Suppressor macrophage treated with lipopolysaccharide for 1 hour (primary cell): Measurements from ENCODE around the gene KCTD17.
A peak's percentile ranks its signal among the peaks of the same experiment; 100 is the strongest.
"Not testable (repeated sequence)": the region's sequence is repeated elsewhere in the genome, so short reads cannot be mapped to it uniquely, and the experiment has no call there.

Experiments used
- DNase-seq, 3 donors: peaks; one replicate each; pipeline ENCODE4 v3.0.0-alpha.2; 2020 to 2022

The KCTD17 gene

GRCh38 chr22:37061611-37062375 is 10.3 kb downstream of the KCTD17 start:
- no peak for DNase-seq

DNA sequence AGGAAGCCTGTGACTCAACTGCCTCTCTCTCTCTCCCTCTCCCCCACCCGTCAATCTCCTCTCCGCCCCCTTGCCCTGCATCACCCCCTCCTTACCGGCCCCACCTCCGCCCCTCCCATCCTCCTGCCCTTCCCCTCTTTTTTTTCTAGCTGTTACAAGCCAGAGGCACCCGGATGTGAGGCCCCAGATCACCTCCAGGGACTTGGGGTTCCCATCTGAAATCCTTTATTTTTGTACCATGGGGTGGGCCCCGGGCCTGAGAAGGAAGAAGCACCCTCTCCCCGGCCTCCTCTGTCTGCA is 10.8 kb downstream of the KCTD17 start:
- DNase-seq: no peak

DNA sequence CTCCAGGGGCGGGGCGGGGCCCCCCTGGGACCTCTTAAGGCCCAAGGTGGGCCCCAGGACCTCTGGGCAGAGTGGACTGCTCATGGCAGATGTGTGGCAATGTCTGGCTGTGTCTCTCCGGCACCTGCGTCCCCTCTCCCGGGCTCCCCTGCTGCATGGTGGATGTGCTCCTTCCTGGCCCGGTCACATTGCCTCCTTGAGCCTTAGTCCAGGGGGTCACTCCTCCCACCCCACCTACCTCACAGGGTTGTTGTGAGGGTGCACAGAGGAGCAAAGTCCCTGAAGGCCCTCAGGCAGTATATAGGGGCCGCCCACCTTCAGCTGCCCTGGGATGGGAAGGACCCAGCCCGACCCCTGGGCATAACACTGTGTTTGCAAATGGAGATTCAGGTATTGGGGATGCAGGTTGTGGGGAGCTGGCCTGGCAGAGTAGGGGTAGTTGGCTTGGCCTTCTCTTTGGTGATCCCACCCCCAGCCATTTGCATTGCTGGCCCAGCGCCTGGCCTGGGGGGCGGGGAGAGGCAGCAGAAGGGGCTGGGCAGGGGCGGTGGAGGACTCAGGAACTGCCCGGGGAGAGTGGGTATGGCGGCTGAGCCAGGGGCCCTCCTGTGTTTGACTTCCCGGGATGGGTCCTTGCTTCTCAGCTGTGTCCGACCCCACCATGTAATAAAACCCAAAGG is 11.3 kb downstream of the KCTD17 start:
- no peak for DNase-seq

- DNase-seq: no peak
These were observed 12.2 kb downstream of the KCTD17 start for GRCh38 chr22:37063431-37064420.

- DNase-seq: no peak
These were observed 13.0 kb downstream of the KCTD17 start for GRCh38 chr22:37064553-37064952.

DNA sequence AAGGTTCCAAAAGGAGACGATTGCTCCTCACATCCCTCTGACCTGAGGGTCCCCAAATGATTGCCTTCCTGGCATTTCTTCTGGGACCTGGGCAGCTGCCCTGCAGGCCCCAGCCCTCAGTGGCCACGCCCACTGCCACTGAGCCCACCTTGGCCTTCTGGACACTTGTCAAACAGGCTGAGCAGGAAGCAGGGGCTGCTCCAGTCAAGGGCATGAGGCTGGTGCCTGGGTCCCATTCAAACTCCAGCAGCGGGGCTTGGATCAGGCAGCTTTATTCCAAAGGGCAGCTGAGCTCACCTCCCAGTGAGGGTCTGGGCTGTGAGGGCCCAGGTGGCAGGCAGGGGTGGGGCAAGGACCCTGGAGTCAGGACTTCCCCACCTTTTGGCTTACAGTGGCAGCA is 13.6 kb downstream of the KCTD17 start:
- DNase-seq: no peak

- no peak for DNase-seq
These were observed 14.4 kb downstream of the KCTD17 start for GRCh38 chr22:37065961-37066360.

GRCh38 chr22:37067428-37067827 is 15.9 kb downstream of the KCTD17 start:
- no peak for DNase-seq

DNA sequence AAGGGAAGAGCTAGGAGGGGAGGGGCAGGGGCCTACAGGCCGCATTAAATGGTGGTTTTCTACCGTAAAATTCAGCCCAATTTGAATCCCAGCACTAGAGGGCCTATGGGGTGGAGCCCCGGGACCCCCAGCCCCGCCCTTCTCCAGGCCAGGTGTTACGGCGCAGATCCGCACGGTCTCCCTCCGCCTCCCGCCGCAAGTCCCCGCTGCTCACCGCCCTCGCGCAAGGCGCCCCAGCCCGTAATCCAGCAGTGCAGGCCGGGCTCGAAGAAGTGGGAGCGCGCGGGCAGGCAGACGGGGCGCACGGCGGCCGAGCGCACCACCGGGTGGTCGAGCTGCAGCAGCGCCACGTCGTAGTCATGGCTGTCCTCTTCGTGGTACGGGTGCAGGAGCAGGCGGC is 17.3 kb downstream of the KCTD17 start:
- DNase-seq: no peak

DNA sequence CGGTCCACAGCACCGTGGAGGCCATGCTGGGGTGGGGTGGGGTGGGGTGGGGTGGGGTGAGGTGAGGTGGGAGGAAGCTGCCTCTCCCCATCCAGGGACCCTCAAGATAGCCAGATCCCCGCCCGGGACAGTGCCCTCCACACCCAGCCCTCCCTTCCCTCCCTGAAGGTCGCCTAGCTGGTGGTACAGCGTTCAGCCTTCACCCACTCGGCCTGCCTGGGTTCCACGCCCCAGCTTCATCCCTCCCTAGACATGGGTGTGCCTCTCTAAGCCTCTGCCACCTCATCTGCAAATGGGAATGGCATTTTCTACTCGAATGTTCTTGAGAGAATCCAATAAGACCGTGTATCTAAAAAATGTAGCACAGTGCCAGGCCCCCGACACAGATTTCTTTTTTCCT is 17.8 kb downstream of the KCTD17 start:
- DNase-seq: no peak

DNA sequence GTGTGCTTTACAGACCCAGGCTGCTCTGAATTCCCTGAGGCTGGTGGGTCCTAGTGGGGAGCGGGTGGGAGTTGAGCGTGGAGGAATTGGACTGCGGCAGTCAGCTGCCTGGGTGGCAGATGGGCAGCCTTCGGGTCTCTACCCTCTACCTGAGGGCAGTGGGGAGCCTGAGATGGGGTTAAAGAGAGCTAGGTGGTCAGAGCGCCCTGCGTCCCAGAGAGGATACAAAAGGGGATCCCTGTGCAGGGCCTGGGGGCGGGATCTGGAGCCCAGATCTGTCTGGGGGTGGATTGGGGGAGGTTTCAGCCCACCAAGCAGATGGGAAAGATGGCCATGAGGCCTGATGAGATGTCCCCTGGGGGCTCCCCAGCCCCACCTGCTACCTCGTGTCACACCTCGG is 18.2 kb downstream of the KCTD17 start:
- DNase-seq: no peak

GRCh38 chr22:37070334-37070733 is 18.8 kb downstream of the KCTD17 start:
- DNase-seq: no peak

DNA sequence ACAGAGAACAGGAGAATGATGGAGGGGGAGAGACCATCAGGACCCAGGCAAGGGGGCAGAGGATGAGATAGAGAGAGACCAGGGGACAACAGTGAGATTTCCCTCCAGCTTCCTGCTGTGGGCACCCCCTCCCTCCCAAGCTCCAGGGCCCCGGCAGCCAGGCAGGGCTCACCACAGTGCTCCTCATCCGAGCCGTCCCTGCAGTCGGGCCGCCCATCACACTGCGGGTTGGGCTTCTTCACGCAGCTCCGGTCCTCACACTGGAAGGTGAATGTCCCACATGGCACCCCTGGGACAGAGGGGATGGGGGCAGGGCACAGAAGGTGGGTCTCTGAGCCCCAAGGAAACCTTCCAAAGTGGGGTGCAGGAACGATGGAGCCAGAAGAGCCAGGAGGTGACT is 19.2 kb downstream of the KCTD17 start:
- no peak for DNase-seq

DNA sequence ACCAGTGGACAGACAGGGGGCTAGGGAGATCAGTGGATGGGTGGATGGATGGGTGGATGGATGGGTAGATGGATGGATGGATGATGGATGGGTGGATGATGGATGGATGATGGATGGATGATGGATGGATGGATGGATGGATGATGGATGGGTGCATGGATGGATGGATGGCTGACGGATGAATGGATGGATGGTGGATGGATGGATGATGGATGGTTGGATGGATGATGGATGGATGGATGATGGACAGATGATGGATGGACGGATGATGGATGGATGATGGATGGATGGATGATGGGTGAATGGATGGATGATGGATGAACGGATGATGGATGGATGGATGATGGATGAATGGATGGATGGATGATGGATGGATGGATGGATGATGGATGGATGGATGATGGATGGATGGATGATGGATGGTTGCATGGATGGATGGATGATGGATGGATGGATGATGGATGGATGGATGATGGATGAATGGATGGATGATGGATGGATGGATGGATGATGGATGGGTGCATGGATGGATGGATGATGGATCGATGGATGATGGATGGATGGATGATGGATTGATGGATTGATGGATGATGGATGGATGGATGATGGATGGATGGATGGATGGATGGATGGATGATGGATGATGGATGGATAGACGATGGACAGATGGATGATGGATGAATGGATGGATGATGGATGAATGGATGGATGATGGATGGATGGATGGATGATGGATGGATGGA is 20.5 kb downstream of the KCTD17 start:
- not testable (repeated sequence) for DNase-seq

- DNase-seq: no peak
These were observed 21.1 kb downstream of the KCTD17 start for GRCh38 chr22:37072673-37073072.

DNA sequence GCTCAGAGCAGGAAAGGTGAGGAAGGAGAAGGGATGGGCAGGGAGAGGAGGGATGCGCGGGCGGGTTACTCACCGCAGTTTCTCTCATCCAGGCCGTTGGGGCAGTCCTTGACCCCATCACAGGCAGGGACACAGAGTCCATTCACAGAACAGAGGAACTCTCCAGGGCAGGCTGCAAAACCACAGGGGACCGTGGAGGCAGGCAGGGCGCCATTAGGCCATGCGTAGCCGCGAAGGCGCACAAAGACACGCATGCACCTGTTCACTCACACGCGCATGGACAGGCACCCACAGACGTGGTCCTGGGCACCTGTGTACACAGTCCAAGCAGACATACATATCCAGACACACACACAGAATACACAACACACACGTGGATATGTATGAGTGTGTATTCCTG is 23.0 kb downstream of the KCTD17 start:
- DNase-seq: no peak

DNA sequence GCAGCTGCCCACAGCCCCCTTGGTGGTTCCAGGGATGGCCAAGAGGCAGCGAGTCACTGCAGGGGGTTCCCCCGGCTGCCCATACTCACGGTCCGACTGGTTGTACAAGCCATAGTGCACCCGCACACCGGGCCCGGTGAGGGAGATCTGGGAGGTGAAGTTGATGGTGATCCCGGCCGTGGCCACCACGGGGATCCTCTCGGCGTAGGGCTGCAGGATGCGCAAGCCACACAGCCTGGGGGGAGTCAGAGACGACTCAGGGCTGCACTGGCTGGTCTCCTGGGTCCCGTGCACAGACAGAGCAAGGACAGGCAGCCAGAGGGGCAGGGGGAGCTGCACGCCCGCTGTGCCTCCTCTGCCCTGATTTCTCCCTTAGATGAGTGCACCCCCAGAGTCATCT is 23.5 kb downstream of the KCTD17 start:
- DNase-seq: peak; percentile 18 to 22 (median 21)

DNA sequence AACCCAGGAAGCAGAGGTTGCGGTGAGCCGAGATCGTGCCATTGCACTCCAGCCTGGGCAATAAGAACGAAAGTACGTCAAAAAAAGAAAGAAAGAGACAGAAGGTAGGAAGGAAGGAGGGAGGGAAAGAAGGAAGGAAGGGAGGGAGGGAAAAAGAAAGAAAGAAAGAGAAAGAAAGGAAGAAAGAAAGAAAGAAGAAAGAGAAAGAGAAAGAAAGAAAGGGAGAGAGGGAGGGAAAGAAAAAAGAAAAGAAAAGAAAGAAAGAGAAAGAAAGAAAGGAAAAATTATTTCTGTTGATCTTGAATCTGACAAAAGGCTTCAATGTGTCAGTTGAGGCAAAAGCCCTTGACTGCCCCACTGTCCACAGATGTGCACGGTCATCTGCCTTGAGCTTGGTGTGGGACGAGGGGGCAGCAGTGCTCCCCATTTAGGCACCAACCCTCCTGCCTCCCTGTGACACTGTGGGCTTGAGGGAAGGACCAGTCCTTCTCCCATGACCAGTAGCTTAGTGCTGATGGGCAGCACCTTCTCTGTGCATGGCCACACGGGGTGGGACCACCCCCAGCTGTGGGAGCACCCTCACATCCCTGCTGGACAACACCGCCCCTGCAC is 24.4 kb downstream of the KCTD17 start:
- DNase-seq: no peak

DNA sequence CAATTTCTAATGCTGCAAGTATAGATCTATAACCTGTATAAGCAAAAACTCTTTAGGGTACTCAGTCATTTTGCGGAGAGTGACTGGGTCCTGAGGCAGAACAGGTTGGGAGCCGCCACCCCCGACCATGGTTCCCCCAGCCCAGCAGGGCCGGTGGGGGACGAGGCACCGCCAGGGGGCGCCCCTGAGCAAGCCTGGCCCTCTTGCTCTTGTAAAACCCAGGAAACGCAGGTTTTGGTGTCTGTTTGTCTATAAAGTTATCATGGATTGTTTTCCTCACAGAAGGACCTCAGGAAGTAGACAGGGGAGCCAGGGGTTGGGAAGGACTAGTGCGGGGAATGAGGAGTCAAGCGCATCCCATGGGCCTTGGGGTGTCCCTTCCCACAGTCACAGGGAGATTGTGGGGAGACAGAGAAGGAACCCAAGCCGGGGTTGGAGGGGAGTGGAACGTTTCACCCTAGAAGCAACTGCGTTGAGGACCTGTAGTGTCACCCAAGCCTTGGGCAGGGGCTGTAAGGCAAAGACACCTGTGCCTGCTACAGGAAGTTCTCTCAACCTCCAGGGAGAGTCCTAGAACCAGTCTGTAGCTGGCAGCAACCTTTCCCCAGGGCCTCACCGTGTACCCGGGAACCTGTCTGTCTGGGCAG is 26.4 kb downstream of the KCTD17 start:
- DNase-seq: peak; percentile 50 to 81 (median 68)

DNA sequence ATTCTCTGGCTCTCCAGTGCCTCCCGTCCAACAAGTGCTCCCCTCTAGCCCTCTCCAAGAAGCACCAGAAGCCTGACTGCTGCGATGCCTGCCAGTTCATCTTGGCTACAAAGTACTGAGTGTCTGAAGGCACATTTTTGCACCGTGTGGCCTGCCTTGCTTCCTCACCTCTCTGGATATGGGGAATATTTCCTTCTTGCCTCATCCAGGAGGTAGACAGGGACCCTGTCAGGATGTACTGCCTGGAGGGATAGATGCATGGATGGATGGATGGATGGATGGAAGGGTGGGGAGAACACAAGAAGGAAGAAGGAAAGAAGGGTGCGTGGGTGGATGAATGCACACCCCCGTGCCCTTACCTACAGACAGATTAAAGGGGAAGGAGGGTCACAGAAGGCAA is 27.6 kb downstream of the KCTD17 start:
- no peak for DNase-seq

DNA sequence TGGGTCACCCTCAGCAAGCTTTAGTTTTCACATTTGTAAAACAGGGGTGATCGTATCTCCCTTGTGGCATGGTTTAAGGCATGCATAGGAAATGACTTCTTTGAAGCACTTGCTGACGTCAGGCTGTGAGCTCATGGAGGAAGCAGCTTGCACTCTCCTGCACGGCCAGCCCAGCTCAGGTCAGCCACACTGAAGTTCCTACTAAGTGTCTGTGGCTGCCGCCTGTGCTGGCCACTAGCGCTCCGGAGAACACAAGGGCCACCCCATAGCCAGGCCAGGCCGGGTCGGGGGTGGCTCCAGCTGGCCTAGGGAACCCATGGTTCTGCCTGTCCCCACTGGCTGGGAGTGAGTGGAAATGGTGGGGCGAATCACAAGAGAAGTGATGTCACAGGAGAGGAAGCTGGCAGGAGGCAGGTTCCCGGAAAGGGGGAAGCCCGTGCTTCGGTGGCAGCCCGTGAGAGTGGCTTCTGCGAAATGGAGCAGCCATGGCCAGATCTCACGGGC is 28.2 kb downstream of the KCTD17 start:
- peak; percentile 69 to 83 (median 76) for DNase-seq

- no peak for DNase-seq
These were observed 28.9 kb downstream of the KCTD17 start for GRCh38 chr22:37080438-37080837.
